ENCODE measurements around the gene GAL3ST1.
A peak's percentile ranks its signal among the peaks of the same experiment; 100 is the strongest.
"Not testable (repeated sequence)": the region's sequence is repeated elsewhere in the genome, so short reads cannot be mapped to it uniquely, and the experiment has no call there.

The GAL3ST1 gene

DNA sequence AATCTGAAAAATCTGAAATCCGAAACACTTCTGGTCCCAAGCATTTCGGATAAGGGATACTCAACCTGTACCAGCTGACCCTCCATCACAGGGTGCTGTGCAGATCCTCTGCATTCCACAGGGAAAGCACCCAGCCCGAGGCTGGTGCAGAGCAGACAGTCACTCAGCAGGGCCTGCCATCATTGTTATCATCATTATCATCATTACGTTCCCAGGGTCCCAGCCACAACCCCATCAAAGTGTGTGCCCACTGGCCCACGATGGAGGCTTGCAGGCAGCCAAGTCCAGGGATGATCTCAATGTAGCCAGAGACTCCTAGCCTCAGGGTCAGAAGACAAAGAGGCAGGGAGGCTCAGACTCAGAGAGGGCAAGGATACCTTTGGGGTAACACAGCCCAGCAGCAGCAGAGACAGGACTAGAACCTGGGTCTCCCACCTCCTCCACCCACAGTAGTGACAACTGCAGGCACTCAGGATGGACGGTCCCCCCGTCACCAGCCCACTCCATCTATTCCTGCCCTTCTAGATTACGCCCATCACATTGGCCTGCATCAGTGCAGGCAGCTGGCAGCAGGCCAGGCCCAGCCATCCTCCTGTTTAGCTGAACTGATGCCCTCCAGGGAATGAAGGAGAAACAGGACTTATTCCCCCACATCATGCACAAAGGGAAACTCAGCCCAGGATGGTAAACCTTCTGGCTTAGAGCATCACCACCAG lies 10.3 kb downstream of the GAL3ST1 start:
- no peak for DNase-seq (ENCODE audit: low read depth)

DNA sequence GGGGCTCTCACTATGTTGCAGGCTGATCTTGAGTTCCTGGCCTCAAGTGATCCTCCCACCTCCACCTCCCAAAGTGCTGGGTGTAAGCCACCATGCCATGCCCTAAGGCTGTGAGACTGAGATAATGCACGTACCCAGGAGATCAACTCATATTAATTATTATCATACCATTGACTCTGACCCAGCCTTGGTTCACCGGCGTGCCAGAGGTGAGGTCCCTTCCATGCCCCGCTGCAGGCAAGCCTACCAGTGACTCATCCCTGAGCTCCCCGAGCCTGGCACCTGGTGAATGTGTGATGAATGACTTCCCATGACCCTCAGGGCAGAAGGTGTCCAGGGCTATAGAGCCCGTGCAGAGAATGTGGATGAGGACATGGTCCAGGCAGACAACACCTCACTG lies 12.1 kb downstream of the GAL3ST1 start:
- no peak for DNase-seq (ENCODE audit: low read depth)

DNA sequence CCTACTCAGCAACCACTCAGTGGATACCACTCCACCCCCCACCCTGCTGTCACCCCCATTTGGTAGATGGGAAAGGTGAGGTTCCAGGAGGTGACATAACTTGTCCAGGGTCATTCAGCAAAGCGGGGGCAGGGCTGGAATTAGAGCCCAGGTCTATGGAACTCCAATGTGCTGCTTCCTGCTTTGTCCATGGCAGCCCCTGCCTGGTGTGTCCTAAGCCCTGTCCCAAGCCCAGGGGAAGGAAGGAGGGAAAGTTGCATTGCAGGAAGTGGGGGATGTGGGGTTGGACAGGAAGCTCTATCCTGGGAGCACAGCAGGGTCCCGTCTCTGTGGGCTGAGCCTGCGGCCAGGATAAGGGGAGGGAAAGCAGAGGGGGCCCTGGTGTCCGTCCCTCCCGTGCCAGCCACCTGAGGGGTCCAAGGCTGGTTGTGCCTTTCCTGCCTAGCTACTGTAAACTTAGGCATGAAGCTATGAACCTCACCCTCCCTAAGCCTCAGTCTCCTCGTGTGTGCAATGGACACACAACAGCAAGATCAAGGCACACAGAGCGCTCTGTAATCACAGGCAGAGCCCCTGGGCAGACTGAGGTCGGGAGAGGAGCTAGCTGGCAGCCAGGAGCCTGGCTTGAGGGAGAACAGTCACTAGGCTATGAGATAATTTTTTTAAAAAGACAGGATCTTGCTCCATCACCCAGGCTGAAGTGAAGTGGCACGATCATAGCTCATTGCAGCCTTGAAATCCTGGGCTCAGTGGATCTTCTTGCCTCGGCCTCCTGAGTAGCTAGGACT lies 12.9 kb downstream of the GAL3ST1 start:
- no peak for DNase-seq (ENCODE audit: low read depth)

DNA sequence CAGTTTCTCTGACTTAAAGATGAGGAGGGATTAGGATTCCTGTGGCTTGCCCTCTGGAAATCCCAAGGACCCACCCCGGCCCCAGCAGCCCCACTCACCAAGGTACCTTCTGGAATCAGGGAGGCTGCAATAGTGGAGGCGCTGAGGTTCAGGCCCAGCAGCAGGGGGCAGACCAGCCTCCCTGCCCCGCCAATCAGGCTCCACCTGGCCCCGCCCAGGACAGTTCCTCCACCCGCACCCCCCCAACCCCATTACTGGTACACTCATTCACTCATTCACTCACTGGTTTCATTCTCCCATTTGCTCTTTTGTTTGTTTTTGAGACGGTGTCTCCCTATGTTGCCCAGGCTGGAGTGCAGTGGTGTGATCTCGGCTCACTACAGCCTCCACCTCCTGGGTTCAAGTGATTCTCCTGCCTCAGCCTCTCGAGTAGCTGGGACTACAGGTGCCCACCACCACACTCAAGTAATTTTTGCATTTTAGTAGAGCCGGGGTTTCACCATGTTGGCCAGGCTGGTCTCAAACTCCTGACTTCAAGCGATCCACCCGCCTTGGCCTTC lies 13.7 kb downstream of the GAL3ST1 start:
- DNase-seq (ENCODE audit: low read depth): peak; percentile 35

DNA sequence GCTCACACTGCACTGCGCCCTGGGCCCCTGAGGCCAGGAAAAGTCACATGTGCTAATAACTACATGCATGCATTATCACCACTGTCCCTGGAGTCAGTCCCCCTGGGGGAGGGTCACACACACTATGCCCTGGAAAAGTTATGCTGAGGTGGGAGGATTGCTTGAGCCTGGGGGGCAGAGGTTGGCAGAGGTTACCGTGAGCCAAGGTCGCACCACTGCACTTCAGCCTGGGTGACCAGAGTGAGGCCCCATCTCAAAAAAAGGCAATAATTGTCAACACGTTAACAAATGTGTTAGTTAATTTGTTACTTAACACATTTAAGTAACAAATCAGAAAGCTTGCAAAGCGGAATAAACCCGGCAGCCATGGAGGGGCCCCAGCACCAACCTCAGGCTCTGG lies 14.6 kb downstream of the GAL3ST1 start:
- no peak for DNase-seq (ENCODE audit: low read depth)

DNA sequence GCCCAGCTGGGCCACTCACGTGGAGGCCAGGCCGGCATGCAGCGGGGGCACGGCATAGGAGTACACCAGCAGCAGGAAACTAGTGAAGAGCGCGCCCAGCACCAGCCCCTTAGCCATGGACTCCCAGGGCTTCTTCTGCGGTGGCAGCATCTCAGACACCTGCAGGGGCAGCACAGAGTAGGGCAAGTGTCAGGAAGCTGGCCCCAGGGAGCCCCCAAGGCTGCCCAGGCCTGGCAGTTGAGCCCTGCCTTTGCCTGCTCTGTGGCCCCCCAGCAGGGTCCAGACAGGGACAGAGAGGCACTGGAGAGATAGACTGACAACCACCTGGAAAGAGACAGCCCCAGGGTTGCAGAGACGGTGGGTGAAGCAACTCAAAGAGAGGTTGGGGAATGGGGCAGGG lies 17.2 kb downstream of the GAL3ST1 start:
- DNase-seq (ENCODE audit: low read depth): no peak

DNA sequence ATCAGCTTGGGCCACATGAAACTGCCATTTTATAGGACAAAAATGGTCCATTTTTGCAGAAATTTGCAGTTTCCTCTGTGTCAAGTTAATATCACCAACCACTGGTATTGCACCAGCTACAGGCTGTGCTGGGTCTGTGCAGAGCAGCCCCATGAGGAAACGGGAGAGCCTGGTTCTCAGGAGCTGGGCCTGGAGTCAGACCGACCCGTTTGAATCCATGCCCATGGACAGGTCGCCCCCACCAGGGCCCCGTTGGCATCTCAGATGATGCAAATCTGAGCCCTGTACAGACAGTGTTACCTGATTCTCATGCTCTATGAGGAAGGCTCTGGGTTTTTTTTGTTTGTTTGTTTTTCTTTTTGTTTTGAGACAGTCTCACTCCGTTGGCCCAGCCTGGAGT lies 18.1 kb downstream of the GAL3ST1 start:
- DNase-seq (ENCODE audit: low read depth): no peak

DNA sequence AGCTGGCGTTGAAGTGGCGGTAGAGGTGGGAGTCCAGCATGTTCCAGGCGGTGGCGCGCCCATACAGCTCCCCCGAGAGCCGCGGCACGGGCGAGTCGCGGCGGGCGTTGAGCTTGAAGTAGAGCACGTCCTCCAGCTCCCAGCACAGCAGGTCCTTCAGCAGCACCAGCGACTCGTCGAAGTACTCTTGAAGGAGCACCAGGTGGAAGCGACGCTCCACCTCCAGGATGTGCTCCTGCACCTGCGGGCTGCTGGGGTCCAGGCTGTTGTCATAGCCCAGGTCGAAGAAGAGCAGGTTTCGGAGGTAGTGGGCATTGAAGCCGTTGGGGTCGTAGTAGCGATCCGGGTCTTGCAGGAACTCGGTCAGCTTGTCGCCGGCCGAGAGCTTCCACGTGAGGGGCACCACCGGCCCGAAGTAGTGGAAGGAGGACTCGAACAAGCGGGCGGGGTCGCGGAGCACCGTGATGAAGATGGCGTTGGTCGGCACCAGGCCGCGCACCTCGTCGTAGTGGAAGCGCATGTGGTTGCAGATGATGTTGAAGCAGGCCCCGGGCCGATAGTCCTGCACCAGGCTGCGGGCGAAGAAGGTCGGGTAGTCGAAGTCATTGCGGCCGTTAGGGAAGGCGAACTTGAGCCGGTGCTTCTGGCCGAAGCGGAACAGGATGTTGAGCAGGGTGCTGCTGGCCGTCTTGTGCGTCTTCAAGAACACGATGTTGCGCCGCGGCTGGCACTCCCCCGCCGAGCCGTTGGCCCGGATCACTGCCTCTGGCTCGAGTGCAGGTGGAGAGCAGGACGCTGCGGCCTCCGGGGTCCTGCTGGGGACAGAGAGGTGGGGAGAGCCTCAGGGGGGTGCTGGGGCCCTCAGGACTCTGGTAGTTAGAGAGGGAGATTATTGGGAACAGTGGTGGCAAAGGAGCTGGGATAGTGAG lies 18.9 kb downstream of the GAL3ST1 start:
- no peak for DNase-seq (ENCODE audit: low read depth)

DNA sequence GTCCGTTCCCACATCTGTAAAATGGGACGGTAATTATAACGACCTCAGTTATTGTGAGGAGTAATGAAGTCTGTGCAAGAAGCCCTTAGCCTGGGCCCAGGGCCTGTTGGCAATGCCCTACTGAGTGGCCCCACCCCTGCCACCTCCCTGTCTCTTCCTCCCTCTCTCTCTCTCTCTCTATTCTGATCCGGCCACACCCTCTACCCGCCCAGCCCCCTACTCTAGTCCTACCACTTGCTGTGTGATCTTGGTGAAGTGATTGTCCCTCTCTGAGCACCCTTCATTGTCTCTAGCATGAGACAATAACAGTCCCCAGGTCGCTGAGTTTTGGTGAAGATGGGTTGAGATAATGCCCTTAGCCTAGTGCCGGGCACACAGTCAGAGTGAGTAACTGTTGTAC lies 20.5 kb downstream of the GAL3ST1 start:
- DNase-seq (ENCODE audit: low read depth): no peak

DNA sequence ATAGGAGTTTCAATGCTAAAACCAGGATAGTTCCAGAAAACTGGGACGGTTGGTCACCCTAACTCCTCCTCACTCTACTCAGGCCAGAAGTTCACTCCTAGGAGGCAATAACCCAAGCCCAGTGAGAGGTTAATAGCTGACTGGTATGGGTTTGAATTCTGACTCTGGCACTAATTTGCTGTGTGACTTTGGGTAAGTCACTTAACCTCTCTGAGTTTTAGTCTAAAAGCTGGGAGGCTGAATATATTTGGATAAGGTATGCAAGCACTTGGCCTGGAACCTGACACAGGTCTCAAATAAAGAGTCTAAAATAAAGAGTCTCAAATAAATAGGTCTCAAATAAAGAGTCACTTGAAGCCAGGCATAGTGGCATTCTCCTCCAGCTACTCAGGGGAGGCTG lies 21.7 kb downstream of the GAL3ST1 start:
- DNase-seq (ENCODE audit: low read depth): no peak

DNA sequence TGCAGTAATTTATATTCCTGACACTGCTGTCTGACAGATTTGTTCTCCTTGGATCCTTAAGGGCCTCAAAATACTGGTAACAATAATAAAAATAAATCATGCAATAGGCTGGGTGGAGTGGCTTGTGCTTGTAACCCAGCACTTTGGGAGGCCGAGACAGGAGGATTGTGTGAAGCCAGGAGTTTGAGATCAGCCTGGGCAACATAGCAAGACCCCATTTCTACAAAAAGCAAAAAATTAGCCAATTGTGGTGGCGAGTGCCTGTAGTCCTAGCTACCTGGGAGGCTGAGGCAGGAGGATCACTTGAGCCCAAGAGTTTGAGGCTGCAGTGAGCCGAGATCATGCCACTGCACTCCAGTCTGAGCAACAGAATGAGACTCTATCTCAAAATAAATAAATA lies 22.7 kb downstream of the GAL3ST1 start:
- DNase-seq (ENCODE audit: low read depth): not testable (repeated sequence)

DNA sequence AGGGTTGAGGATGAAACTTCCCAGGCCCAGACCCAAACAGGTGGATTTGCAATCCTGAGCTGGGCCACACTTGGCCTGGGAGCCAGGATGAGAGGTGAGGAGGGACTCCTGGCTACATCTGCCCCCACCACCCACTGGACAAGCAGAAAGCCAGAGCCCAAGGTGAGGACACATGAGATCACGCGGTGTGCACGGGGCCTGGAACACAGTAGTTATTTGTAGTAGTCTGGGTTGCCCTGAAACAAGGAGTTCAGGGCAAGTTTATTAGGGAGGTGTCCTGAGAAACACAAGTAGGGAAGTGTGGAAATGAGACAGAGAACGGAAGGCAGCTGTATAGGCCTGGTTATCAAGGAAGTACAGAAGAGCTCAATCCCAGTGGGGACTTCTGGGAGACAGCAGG lies 27.3 kb downstream of the GAL3ST1 start:
- DNase-seq (ENCODE audit: low read depth): no peak

DNA sequence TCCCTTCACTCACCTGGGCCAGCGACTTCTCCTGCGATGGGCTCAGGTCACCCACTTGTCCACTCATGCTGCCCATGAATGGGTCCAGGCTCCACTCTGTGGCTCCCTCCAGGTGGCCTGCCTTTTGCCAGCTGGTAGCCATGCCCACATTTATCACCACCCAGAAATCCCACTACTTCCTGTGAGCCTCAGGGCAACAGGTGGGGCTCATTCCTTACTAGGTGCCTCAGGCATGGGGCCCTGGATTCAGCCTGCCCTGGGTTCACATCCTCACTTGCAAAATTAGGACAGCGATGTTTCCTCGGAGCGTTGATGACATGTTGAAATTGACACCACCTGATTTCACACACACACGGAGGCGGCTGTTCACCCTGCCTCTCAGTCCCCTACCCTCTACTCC lies 27.8 kb downstream of the GAL3ST1 start, which contains the start of gene SEC14L6:
Gene SEC14L6 (minus strand): TSS at position 126 of the 400 bp plus-strand sequence. CDS start 59 bp downstream, at position 67.
- DNase-seq (ENCODE audit: low read depth): no peak

DNA sequence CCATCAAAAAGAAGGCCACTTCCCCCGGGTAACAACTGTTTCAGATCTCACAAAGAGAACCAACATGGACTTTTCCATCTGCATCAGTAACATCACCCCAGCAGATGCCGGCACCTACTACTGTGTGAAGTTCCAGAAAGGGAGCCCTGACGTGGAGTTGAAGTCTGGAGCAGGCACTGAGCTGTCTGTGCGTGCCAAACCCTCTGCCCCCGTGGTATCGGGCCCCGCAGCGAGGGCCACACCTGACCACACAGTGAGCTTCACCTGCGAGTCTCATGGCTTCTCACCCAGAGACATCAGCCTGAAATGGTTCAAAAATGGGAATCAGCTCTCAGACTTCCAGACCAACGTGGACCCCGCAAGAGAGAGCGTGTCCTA lies 31.7 kb downstream of the GAL3ST1 start:
- no peak for DNase-seq (ENCODE audit: low read depth)

DNA sequence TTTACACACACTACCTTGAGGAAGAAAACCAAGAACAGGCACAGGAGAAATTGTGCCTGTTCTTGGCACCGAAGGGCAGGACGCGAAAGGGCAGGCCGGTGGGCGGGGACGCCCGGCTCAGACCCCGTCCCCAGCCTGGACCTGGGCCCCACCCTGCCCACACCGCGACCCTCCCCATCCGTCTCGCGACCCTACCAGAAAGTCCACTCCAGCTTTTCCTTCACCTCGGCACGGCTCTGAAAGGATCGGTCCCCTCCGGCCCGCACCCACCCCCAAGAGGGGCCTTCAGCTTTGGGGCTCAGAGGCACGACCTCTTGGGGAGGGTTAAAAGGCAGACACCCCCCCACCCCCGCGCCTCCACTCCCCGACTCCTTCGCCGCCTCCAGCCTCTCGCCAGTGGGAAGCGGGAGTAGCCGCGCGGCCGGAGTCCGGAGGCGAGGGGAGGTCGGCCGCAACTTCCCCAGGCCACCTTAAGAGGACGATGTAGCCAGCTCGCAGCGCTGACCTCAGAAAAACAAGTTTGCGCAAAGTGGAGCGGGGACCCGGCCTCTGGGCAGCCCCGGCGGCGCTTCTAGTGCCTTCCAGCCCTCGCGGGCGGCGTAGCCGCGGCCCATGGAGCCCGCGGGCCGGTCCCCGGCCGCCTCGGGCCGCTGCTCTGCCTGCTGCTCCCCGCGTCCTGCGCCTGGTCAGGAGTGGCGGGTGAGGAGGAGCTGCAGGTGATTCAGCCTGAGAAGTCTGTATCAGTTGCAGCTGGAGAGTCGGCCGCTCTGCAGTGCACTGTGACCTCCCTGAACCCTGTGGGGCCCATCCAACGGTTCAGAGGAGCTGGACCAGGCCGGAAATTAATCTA lies 32.3 kb downstream of the GAL3ST1 start:
- DNase-seq (ENCODE audit: low read depth): no peak

DNA sequence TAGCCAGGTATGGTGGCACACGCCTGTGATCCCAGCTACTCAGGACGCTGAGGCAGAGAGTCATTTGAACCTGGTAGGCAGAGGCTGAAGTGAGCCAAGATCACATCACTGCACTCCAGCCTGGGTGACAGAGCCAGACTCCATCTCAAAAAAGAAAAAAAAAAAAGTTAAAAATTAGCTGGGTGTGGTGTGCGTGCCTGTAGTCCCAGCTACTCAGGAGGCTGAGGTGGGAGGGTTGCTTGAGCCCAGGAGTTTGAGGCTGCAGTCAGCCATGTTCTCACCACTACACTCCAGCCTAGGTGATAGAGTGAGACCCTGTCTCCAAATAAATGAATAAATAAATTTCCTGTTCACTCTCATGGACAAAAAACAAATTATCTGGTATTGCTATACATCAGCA lies 33.0 kb downstream of the GAL3ST1 start:
- not testable (repeated sequence) for DNase-seq (ENCODE audit: low read depth)

DNA sequence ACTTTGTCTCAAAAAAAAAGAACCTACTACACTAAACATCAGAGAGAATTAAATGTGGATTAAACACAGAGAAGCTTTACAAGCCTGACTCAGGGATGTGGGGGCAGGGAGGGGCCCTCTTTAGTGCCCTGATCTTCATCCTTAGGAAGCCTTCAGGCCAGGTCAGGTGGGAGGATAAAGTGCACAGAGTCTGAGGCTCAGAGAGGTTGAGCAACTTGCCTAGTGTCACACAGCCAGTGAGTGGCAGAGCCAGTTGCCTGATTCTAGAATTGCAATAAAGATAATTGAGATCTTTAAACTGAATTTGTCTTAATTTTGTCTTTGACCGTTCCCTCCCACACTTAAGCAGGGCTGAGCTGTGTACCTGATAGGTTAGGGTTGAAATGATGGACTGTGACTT lies 35.1 kb downstream of the GAL3ST1 start:
- no peak for DNase-seq (ENCODE audit: low read depth)

DNA sequence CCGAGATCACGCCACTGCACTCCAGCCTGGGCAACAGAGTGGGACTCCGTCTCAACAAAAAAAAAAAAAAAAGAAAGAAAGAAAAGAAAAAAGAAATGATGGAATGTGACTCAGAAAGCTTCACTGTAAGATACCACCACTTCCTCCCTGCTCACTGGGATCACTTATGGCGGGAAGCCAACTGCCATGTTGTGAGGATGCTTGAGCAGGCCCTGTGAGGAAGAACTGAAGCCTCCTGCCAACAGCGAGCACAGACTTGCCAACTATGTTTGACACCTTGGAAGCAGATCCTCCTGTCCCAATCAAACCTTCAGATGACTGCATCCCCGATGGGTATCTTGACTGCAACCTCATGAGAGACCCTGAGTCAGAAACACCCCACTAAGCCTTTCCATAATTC lies 36.2 kb downstream of the GAL3ST1 start:
- DNase-seq (ENCODE audit: low read depth): no peak

DNA sequence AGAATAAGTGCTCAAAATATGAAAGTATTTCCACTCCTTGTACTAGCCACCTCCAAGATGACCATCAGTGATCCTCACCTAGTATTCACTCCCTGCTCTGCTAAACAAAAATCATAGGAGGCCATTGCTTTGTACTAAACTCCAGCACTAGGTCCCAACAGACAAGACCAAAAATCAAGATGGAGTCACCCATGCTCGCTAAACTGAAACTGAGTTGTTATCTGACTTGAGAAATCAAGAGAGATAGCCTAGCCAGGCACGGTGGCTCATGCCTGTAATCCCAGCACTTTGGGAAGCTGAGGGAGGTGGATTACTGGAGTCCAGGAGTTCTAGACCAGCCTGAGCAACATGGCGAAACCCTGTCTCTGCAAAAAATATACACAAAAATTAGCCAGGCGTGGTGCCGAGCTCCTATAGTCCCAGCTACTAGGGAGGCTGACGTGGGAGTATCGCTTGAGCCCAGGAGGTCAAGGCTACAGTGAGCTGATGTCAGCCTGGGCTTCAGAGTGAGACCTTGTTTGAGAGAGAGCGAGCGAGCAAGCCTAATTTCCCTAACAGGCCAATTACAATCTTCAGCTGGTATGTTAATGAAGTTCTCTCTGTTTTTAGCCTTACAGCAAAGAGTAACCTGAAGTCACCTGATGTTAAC lies 37.3 kb downstream of the GAL3ST1 start:
- DNase-seq (ENCODE audit: low read depth): no peak

DNA sequence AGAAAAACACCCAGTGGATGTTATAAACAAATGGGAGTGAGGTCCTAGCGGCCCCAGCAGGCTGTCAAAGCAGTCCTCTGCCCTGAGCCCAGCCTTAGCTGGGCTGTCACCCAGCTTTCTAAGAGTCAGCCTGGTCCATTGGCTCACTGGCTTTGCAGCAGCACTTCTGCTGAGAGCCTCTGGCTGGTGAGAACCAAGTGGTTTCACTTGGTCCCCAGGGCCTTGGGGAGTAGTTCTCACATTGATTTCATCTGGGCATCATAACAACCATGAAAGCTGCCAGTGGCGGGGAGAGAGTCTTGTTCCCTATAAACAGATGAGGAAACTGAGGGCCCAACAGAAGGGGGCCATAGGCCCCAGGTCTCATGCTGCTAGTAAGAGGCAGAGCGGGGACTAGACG lies 39.3 kb downstream of the GAL3ST1 start:
- DNase-seq (ENCODE audit: low read depth): no peak
